H1 (cell line): ENCODE data around the gene PPARA. TPM values are rescaled to one million over a fixed set of nuclear protein-coding genes. Genes with fewer than 3 reads are reported as not detected.

Source experiments
- CTCF ChIA-PET: fragments of 300-600 bp; sonication (Branson Sonifier 250); formaldehyde crosslinking; loops from one replicate; lab custom pipeline; 2021; ENCODE audit not compliant: partially characterized antibody; lab: Charles Lee
- POLR2A ChIA-PET: fragments of 300-600 bp; sonication (Branson Sonifier 250); formaldehyde crosslinking; loops from one replicate; lab custom pipeline; 2021; ENCODE audit warnings: inconsistent platforms; ENCODE audit not compliant: partially characterized antibody; lab: Charles Lee
- DNase-seq, 2 experiments: peaks; one replicate each; pipeline versions ENCODE4 v3.0.0 to v3.0.0-alpha.2; 2010 to 2022; ENCODE audit warnings: low spot score in 2 of 2, low read depth in 1 of 2, mixed read lengths in 1 of 2
- FAIRE-seq: peaks from 2 replicates; lab custom pipeline; 2011; peaks lifted over from hg19 to GRCh38; lab: Jason Lieb, UNC
- H2AFZ ChIP-seq: 2 replicates; pipeline ENCODE4 v1.8.1; 2012; ENCODE audit warnings: low read length, inconsistent platforms
- H2AK5ac ChIP-seq: 2 replicates; pipeline ENCODE4 v1.6.1; 2013; ENCODE audit warnings: low read depth, low read length
- H2BK120ac ChIP-seq: replicated peaks from 2 replicates; pipeline ENCODE3; 2013; ENCODE audit warnings: low read depth, low read length, inconsistent platforms
- H2BK12ac ChIP-seq: 2 replicates; pipeline ENCODE4 v1.6.1; 2013; ENCODE audit warnings: low read depth, low read length
- H2BK15ac ChIP-seq: 2 replicates; pipeline ENCODE4 v1.6.1; 2013; ENCODE audit warnings: low read length
- H2BK20ac ChIP-seq: 2 replicates; pipeline ENCODE4 v1.6.1; 2013; ENCODE audit warnings: low read length
- H2BK5ac ChIP-seq: 2 replicates; pipeline ENCODE4 v1.6.1; 2013; ENCODE audit warnings: low read depth, low read length
- H3K14ac ChIP-seq: 2 replicates; pipeline ENCODE4 v1.6.1; 2013; ENCODE audit warnings: inconsistent platforms; ENCODE audit not compliant: insufficient read length
- H3K18ac ChIP-seq: 2 replicates; pipeline ENCODE4 v1.6.1; 2013; ENCODE audit warnings: low read length; ENCODE audit errors: extremely low read depth
- H3K23ac ChIP-seq: 2 replicates; pipeline ENCODE4 v1.6.1; 2013; ENCODE audit warnings: inconsistent platforms; ENCODE audit not compliant: insufficient read length
- H3K23me2 ChIP-seq: 2 replicates; pipeline ENCODE4 v1.6.1; 2013; ENCODE audit warnings: low read depth, low read length
- H3K27ac ChIP-seq: 2 replicates; pipeline ENCODE4 v1.6.1; 2011; ENCODE audit warnings: low read depth, low read length, inconsistent platforms
- H3K27me3 ChIP-seq, 4 experiments: replicated peaks in 1 of 4; 1 replicate in 1 of 4; 2 replicates in 3 of 4; pipeline versions ENCODE4 v1.6.1 to v1.8.1; 2011 to 2013; ENCODE audit warnings: low read length in 3 of 4, mild to moderate bottlenecking in 3 of 4, inconsistent platforms in 2 of 4, mixed read lengths in 2 of 4, moderate library complexity in 1 of 4; ENCODE audit not compliant: control insufficient read depth in 3 of 4, insufficient read depth in 3 of 4; ENCODE audit errors: extremely low read depth in 1 of 4
- H3K36me3 ChIP-seq, 4 experiments: 2 replicates each; pipeline versions ENCODE4 v1.6.1 to v1.8.1; 2011 to 2013; ENCODE audit warnings: mild to moderate bottlenecking in 4 of 4, low read length in 3 of 4, moderate library complexity in 2 of 4, control low read depth in 1 of 4, inconsistent platforms in 1 of 4; ENCODE audit not compliant: insufficient read depth in 4 of 4, control insufficient read depth in 2 of 4
- H3K4ac ChIP-seq: replicated peaks from 2 replicates; pipeline ENCODE3; 2013; ENCODE audit warnings: low read length, low read depth, mixed read lengths, inconsistent platforms; ENCODE audit not compliant: insufficient read length
- H3K4me1 ChIP-seq, 4 experiments: replicated peaks in 1 of 4; 1 replicate in 1 of 4; 2 replicates in 3 of 4; pipeline versions ENCODE4 v1.6.1 to v1.8.1; 2011 to 2013; ENCODE audit warnings: low read length in 3 of 4, inconsistent platforms in 2 of 4, mixed read lengths in 1 of 4; ENCODE audit not compliant: insufficient read depth in 4 of 4, control insufficient read depth in 3 of 4
- H3K4me2 ChIP-seq, 2 experiments: 2 replicates each; pipeline versions ENCODE4 v1.6.1 to v1.8.1; 2011 to 2013; ENCODE audit warnings: low read depth in 2 of 2, low read length in 2 of 2, control low read depth in 1 of 2, inconsistent platforms in 1 of 2, mild to moderate bottlenecking in 1 of 2; ENCODE audit not compliant: insufficient read depth in 1 of 2
- H3K4me3 ChIP-seq, 4 experiments: fragments of 200-600, 300-600 bp in 1 of 4; sonication (generic), shearing (Covaris generic), sonication (Bioruptor Twin) in 1 of 4; 2 replicates each; pipeline versions ENCODE4 v1.5.1 to v1.8.1; 2011 to 2016; ENCODE audit warnings: low read length in 4 of 4, low read depth in 3 of 4, control low read depth in 2 of 4, inconsistent platforms in 2 of 4, mild to moderate bottlenecking in 2 of 4, mixed read lengths in 1 of 4, moderate library complexity in 1 of 4; ENCODE audit not compliant: insufficient read depth in 2 of 4; ENCODE audit errors: extremely low read depth in 1 of 4
- H3K56ac ChIP-seq: replicated peaks from 2 replicates; pipeline ENCODE3; 2013; ENCODE audit warnings: low read depth, mild to moderate bottlenecking, mixed read lengths, low read length, inconsistent platforms; ENCODE audit not compliant: insufficient read length
- H3K79me1 ChIP-seq: 2 replicates; pipeline ENCODE4 v1.6.1; 2013; ENCODE audit warnings: low read depth, low read length, control low read depth
- H3K79me2 ChIP-seq, 2 experiments: 2 replicates each; pipeline versions ENCODE4 v1.6.1 to v1.8.1; 2012 to 2013; ENCODE audit warnings: low read length in 2 of 2, mild to moderate bottlenecking in 2 of 2, inconsistent platforms in 1 of 2; ENCODE audit not compliant: insufficient read depth in 2 of 2, control insufficient read depth in 1 of 2
- H3K9ac ChIP-seq, 4 experiments: replicated peaks in 1 of 4; 1 replicate in 1 of 4; 2 replicates in 3 of 4; pipeline versions ENCODE4 v1.6.1 to v1.8.1; 2011 to 2013; ENCODE audit warnings: low read depth in 3 of 4, low read length in 3 of 4, control low read depth in 2 of 4, mild to moderate bottlenecking in 2 of 4, moderate library complexity in 2 of 4, inconsistent platforms in 1 of 4; ENCODE audit errors: extremely low read depth in 1 of 4
- H3K9me3 ChIP-seq, 2 experiments: 2 replicates each; pipeline versions ENCODE4 v1.6.1 to v1.8.1; 2012 to 2013; ENCODE audit warnings: mild to moderate bottlenecking in 2 of 2, moderate library complexity in 2 of 2, control low read depth in 1 of 2, inconsistent platforms in 1 of 2, low read depth in 1 of 2, low read length in 1 of 2, mixed read lengths in 1 of 2; ENCODE audit not compliant: insufficient read depth in 2 of 2
- H4K20me1 ChIP-seq, 2 experiments: replicated peaks in 1 of 2; 2 replicates each; pipeline versions ENCODE3 to v1.8.1; 2011 to 2013; ENCODE audit warnings: inconsistent platforms in 2 of 2, low read length in 2 of 2, mild to moderate bottlenecking in 1 of 2; ENCODE audit not compliant: insufficient read depth in 2 of 2, control insufficient read depth in 1 of 2
- H4K5ac ChIP-seq: 2 replicates; pipeline ENCODE4 v1.6.1; 2013; ENCODE audit warnings: low read length, low read depth, mixed read lengths, inconsistent platforms; ENCODE audit not compliant: insufficient read length
- H4K8ac ChIP-seq: 2 replicates; pipeline ENCODE4 v1.8.0; 2013; ENCODE audit warnings: mild to moderate bottlenecking, moderate library complexity, low read length, inconsistent platforms; ENCODE audit not compliant: insufficient read depth; ENCODE audit errors: extremely low read depth
- H4K91ac ChIP-seq: replicated peaks from 2 replicates; pipeline ENCODE3; 2013; ENCODE audit warnings: low read length, mixed read lengths, inconsistent platforms; ENCODE audit not compliant: insufficient read length
- ASH2L ChIP-seq: fragments of 200-600, 300-600 bp; sonication (generic); IDR thresholded peaks from one replicate; pipeline ENCODE4 v1.7.1; 2017; ENCODE audit warnings: low read length
- CBX5 ChIP-seq: fragments of 300-800, 300-1000 bp; sonication (generic); IDR thresholded peaks from 2 replicates; pipeline ENCODE4 v1.7.1; 2016; ENCODE audit warnings: antibody characterized with exemption, low read length, low read depth
- CTBP2 ChIP-seq: IDR thresholded peaks from 2 replicates; pipeline ENCODE4 v1.7.0; 2011; ENCODE audit warnings: borderline replicate concordance, mild to moderate bottlenecking, moderate library complexity, mixed read lengths, low read length; ENCODE audit not compliant: insufficient read depth, insufficient read length
- EZH2 ChIP-seq: fragments of 200-600 bp; sonication (generic); IDR thresholded peaks from 2 replicates; pipeline ENCODE4 v1.7.1; 2012; ENCODE audit warnings: low read depth, mild to moderate bottlenecking, moderate library complexity, low read length, inconsistent platforms; ENCODE audit not compliant: severe bottlenecking
- KDM4A ChIP-seq: IDR thresholded peaks from one replicate; pipeline ENCODE4 v1.7.1; 2012; ENCODE audit warnings: low read depth, mild to moderate bottlenecking, moderate library complexity, low read length, inconsistent platforms; ENCODE audit not compliant: severe bottlenecking
- PHF8 ChIP-seq: fragments of 200-600 bp; sonication (generic); conservative IDR thresholded peaks from 2 replicates; pipeline ENCODE4 v1.7.1; 2012; ENCODE audit warnings: low read depth, mild to moderate bottlenecking, inconsistent platforms, low read length, moderate library complexity
- SUZ12 ChIP-seq: fragments of 200-600 bp; sonication (generic); IDR thresholded peaks from 2 replicates; pipeline ENCODE4 v1.6.1; 2012; ENCODE audit warnings: mild to moderate bottlenecking, inconsistent platforms, low read length, moderate library complexity, mixed read lengths
- TAF1 ChIP-seq: IDR thresholded peaks from 2 replicates; pipeline ENCODE4 v1.6.1; 2011; ENCODE audit warnings: mild to moderate bottlenecking, low read depth, low read length
- WGBS, 2 experiments: shearing (Covaris generic) in 1 of 2; methylation state at CpG; one replicate each; pipeline versions ENCODE4 v1.1.6 to v1.1.7; 2013 to 2015; ENCODE audit warnings: low lambda C conversion rate in 2 of 2, mixed read lengths in 2 of 2, inconsistent platforms in 1 of 2, low coverage in 1 of 2, missing lambda C conversion rate in 1 of 2; ENCODE audit not compliant: insufficient replicate concordance in 2 of 2, insufficient coverage in 1 of 2, insufficient read length in 1 of 2; ENCODE audit errors: extremely low coverage in 1 of 2, missing lambda C conversion rate in 1 of 2; 5-methylcytosine and 5-hydroxymethylcytosine counted together
- polyA plus RNA-seq, 7 experiments: library from polyadenylated mRNA; depleted of rRNA in 3 of 7; stranded (reverse) in 5 of 7; unstranded in 2 of 7; fragments of >200 nt in 5 of 7; fragments of 200-250 nt in 2 of 7; gene quantifications; 1 replicate in 5 of 7; 2 replicates in 1 of 7; 4 replicates in 1 of 7; pipeline versions ENCODE4 v1.2.1 to v1.2.3, GENCODE V29; 2011 to 2013; ENCODE audit warnings: missing spikeins in 2 of 7, mixed read lengths in 2 of 7
- total RNA-seq: library from RNA; stranded (reverse); fragmentation: NEBNext Ultra II Directional; extraction: Animal tissue kit (Norgen Biotek cat#: 25700); gene quantifications from 2 replicates; pipeline ENCODE4 v1.2.1, GENCODE V29; 2021
- TF ChIP-seq, protein P1 (sequence below), 3 experiments: IDR thresholded peaks; 1 replicate in 2 of 3; 2 replicates in 1 of 3; pipeline versions ENCODE4 v1.5.1 to v1.6.1; 2011; ENCODE audit warnings: low read length in 3 of 3, mild to moderate bottlenecking in 3 of 3, inconsistent platforms in 2 of 3, low read depth in 1 of 3, moderate library complexity in 1 of 3; ENCODE audit not compliant: insufficient read depth in 1 of 3; ENCODE audit errors: control extremely low read depth in 1 of 3

PPARA gene
- total and polyA plus RNA-seq, 2 of the 8 experiments (the other 6 are each of a cell fraction or from before 2014, with no cell fraction given) = 3.1 to 8.2 TPM

DNA sequence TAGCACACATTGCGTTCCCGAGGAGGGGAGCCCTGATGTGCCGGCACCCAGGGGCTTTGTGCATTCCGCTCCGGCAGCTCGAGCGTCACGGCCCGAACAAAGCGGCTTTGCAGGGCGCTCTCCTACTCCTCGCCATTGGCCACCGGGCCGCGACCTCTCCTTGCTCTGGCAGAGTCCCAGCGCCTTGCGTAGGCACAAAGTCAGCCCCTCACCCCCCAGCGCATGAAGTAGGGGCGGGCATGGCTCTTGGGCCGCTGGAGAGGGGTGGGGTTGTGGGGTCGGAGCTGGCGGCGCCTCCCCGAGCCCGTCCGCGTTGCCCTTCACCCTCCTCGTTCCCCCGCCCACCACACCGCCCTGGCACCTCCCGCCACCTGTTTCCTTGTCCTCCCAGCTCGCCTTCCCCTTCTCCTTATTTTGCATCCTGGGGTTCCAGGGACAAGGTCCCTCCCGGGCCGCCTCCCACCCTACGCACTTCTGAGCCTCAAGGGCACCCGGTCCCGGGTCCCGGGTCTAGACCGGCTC is 753 bp upstream of the PPARA start:
- Histone ChIP-seq H3K27me3 (peaks cover 6 to 42% (median 35%) of the 10 kb centered on the region in 4 experiments), H3K23ac (no peak overlapping the region), H3K79me2 (no peaks in the 10 kb centered on the region), H4K20me1 (peaks cover 0 to 4% of the 10 kb centered on the region in 2 experiments), H3K36me3 (no peaks in the 10 kb centered on the region), H3K9ac (peak overlapping the region in 3 of 4 experiments; percentile 22 to 48 (median 45); a peak in 4 of 7 replicates), H3K79me1 (no peaks in the 10 kb centered on the region), H2AFZ (peak overlapping the region; percentile 76; the same call in 1 of the 2 replicates), H2AK5ac (no peak overlapping the region), H3K4ac (peak overlapping the region; percentile 66), H3K56ac (no peak overlapping the region), H3K9me3 (no peaks in the 10 kb centered on the region), H3K4me1 (peaks cover 0 to 8% (median 2%) of the 10 kb centered on the region in 4 experiments; a peak in 2 of 7 replicates), H2BK120ac (no peak overlapping the region), H3K27ac (no peak overlapping the region), H3K4me2 (peak overlapping the region; percentile 79 to 90), H4K8ac (peak overlapping the region; percentile 87), H3K4me3 (peak overlapping the region; percentile 49 to 93 (median 76)), H3K14ac (no peak overlapping the region), H3K18ac (peak overlapping the region; percentile 79), H2BK5ac (peak overlapping the region; percentile 60; the same call in 1 of the 2 replicates), H3K23me2 (peaks cover 15% of the 10 kb centered on the region; the same call in 1 of the 2 replicates), H2BK15ac (peak overlapping the region; percentile 61; the same call in 1 of the 2 replicates), H2BK20ac (no peak overlapping the region), H4K5ac (peak overlapping the region; percentile 29), H2BK12ac (no peak overlapping the region), H4K91ac (no peak overlapping the region)
- DNase-seq (peak in 1 of 2 experiments; percentile 86), FAIRE-seq (no peak)
- 2% methylated on average over 25 of the region's 39 CpGs; no CpG with 5 or more reads in 1 of the 2 experiments for WGBS, 2 experiments
- ChIA-PET CTCF (no interaction called here), POLR2A (interaction anchor here (1.1 to 1.3 kb wide), 3 partner anchors 13 to 88 kb away, joined by 3 read pairs; no protein-coding TSS in a partner anchor)
- TF ChIP-seq EZH2 (peak; percentile 2), ASH2L (peak; percentile 43), CTBP2 (no peak), SUZ12 (peak; percentile 40; the same call in 1 of the 2 replicates), KDM4A (peak; percentile 75), TAF1 (no peak; the same call in 1 of the 2 replicates), CBX5 (no peak), PHF8 (0 out of 2 replicates have a peak, but pooled peaks have one; percentile 56)
- TF ChIP-seq, protein P1, sequence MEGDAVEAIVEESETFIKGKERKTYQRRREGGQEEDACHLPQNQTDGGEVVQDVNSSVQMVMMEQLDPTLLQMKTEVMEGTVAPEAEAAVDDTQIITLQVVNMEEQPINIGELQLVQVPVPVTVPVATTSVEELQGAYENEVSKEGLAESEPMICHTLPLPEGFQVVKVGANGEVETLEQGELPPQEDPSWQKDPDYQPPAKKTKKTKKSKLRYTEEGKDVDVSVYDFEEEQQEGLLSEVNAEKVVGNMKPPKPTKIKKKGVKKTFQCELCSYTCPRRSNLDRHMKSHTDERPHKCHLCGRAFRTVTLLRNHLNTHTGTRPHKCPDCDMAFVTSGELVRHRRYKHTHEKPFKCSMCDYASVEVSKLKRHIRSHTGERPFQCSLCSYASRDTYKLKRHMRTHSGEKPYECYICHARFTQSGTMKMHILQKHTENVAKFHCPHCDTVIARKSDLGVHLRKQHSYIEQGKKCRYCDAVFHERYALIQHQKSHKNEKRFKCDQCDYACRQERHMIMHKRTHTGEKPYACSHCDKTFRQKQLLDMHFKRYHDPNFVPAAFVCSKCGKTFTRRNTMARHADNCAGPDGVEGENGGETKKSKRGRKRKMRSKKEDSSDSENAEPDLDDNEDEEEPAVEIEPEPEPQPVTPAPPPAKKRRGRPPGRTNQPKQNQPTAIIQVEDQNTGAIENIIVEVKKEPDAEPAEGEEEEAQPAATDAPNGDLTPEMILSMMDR (IDR thresholded peaks at IDR 0.05; ENCODE audit: control extremely low read depth in 1 of 3, insufficient read depth in 1 of 3, low read depth in 1 of 3, low read length in 3 of 3) = no peak
